CD4-positive, alpha-beta T cell treated with Interleukin-6 for 4 hours (primary cell): ENCODE results near the gene NHP2.

ENCODE experiments used
- DNase-seq: peaks from one replicate; pipeline ENCODE4 v3.0.0-alpha.2; 2020; ENCODE audit warnings: mixed read lengths

Gene NHP2

DNA sequence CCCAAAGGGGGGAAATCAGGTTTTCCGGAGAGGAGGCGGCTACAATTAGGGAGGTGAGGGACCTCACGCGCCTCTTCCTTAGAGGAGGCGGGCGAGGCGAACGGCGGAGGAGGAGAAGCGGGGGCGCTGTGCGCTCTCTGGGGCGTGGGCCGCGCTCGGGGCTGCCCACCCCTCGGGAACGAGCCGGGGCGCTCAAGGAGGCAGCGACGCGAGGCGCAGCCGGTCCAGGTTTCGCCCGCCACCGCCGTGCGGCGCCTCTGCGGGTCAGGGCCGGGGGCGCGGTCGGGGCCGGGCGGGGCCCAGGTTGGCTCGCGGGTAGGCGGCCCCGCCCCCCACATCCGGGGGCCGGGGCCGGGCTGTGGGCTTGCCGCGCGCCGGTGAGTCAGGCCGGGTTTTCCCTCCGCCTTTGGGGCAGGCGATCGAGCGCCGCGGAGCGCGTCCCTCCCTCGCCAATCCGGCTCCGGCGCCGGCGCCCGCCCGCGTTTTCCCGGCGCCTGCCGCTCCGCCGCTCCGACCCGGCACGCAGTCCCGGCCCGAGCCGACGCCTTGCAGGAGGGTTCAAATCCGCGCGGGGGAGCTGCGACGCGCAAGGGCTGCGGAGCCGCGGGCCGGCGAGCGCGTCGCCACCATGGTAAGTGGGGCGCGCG is 40.4 kb downstream of the NHP2 start, which contains the start of gene N4BP3:
TSS of gene N4BP3 (plus strand) at position 392 of the 647 bp plus-strand sequence. CDS start 6,052 bp downstream, outside the sequence.
- peak; percentile 87 for DNase-seq

DNA sequence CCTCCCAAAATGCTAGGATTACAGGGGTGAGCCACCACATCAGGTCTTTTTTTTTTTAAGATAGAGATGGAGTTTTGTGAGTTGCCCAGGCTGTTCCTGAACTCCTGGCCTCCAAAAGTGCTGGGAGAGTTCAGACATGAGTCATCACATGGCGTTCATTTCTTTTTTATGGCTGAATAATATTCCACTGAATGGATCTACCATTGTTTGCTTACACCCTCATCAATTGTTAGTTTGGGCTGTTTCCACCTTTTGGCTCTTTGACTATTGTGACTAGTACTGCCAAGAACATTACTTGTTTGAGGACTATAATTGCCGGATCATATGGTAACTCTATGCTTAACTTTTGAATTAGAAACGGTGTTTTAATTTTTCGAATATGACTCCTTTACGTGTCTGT is 41.1 kb downstream of the NHP2 start:
- no peak for DNase-seq

DNA sequence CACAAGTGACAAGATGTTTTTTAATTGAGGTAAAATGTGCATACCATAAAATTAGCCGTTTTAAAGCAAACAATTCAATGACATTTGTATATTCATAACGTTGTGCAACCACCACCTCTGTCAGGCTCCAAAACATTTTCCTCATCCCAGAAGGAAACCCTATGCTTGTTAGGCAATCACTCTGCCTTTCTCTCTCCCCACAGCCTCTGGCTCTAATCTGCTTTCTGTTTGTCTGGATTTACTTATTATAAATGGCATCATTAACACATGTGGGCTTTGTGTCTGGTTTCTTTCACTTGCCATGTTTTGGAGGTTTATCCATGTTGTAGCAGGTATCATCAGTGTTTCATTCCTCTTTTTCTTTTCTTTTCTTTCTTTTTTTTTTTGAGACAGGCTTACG is 41.8 kb downstream of the NHP2 start:
- DNase-seq, result no peak

DNA sequence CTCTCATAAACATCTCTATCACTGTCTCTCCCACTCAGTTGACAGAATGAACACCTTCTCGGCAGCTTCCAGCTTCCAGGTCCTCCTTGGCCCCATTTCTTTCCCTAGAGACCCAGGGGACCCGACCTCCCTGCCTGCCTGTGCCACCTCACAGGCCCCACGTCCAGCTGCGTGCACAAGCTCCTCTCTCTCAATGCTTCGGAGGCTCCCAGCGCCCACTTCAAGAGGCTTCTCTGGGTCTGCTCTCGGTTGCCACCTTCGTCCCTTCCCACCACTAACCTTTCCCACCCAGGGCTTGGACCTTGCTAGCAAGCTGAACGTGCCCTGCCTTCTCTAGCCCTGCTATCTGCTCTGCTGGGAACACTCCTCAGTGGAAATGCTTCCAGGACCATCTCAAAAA is 43.2 kb downstream of the NHP2 start:
- no peak for DNase-seq

DNA sequence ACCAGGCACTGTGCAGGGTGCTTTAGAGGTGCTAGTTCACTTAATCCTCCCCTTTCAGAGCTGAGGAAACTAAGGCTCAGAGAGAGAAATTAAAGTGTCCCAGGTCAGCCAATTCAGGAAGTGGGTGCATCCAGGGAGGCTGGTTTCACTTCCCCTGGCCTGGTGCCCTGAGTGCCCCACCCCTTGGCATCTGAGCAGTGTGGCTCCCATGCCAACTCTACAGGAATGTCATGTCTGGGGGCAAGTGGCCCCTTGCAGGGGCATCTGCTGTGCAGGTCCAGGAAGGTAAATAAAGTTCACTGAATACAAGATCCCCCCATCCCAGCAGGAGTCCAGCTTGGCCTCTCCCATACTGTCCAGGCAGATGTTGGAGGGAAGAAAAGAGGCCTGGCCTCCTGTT is 44.7 kb downstream of the NHP2 start:
- no peak for DNase-seq

DNA sequence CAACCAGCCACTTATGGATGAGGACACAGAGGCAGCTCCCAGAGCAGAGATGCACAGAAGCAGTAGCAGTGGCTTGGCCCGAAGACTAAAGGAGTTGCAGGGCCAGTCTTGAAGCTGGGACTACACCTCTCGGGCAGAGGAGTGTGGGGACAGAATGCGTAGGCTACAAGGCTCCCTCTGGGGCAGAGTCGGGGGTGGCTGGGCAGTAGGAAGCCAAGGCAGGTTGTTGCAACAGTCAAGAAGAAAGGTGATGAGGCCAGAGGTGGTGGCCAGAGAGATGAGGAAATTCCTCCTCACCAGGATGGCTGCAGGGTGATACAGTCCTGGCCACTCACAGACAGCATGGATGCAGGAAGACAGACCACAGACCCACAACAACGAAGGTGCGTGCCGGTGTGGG is 45.2 kb downstream of the NHP2 start:
- no peak for DNase-seq

DNA sequence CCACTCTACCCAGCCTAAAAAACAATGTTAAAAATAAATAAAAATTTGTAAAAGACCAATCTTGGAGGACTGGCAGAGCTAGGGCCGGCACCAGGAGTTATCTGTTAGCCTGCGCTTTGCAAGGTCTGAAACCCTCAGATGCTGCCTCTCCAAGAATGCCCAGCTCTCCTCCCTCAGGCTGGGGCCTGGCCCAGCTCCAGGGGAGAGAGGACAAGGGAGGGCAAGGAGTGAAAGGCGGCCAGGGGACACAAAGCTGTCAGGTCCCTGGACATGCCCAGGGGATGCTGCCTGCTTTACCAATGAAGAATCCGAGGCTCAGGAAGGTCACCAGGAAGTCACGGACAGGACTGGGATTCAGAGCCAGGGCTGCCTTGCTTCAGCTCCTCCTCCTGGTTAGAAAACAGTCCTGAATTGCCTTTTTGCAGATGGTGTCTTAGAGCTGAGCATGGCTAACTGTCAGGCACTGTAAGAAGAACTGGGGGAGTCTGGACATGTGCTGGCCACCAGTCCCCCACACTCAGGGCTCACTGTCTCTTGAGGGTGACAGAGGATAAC is 45.9 kb downstream of the NHP2 start:
- DNase-seq, result no peak

DNA sequence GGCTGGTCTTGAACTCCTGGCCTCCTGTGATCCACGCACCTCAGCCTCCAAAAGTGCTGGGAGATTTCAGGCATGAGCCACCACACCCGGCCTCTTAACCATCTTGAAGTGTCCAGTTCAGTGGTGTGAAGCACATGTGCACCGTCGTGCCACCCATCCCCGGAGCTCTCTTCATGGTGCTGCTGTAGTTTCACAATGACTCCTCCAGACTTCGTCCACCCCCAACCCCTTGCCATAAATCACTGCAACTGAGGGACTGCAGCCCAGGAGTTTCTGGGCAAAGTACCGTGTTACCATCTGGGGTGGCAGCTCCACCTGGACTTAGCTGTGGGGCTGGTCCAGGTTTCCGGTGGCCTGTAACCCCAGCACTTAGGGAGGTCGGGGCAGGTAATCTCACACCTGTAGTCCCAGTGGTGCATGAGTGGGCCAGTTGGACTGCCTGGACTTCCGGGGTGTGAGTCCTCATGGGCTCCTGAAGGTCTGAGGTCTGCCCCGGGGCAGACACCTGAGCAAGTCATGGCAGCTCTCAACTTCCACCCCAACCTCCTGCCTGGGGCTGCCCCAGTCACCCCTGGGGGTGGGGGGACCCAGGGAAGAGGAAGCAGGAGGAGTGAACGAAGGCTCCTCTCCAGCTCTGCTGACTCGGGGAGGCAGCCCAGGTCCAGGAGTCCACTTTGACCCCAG is 47.0 kb downstream of the NHP2 start:
- no peak for DNase-seq

DNA sequence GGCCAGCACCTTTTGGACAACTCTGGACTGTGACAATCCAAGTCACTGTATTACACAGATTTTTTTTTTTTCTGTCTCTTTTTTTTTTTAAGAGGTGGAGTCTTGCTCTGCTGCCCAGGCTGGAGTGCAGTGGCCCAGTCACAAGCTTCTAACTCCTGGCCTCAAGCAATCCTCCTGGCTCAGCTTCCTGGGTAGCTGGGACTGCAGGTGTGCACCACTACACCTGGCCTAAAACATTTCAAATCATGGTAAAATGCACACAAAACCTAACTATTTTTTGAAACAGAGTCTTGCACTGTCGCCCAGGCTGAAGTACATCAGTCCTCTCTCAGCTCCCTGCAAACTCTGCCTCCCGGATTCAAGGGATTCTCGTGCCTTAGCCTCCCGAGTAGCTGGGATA is 47.6 kb downstream of the NHP2 start:
- DNase-seq, result no peak

DNA sequence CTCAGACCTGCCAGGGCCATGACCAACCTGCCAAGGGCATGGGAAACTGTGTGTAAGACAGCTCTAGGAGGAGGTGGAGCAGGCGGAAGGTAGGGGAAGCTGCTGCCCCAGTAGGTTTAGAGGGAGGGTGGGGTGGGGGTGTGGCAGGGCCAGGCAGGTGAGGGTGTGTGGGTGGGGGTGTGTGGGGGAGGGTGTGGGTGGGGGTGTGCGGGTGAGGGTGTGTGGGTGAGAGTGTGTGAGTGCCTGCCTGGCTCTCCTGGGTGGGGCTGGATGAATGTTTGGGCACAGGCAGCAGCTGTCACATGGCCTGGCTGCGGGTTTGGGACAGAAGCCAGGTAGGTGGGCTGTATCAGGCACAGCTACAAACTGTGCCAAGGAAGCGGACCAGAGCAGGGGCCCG is 49.2 kb downstream of the NHP2 start:
- peak; percentile 41 for DNase-seq

DNA sequence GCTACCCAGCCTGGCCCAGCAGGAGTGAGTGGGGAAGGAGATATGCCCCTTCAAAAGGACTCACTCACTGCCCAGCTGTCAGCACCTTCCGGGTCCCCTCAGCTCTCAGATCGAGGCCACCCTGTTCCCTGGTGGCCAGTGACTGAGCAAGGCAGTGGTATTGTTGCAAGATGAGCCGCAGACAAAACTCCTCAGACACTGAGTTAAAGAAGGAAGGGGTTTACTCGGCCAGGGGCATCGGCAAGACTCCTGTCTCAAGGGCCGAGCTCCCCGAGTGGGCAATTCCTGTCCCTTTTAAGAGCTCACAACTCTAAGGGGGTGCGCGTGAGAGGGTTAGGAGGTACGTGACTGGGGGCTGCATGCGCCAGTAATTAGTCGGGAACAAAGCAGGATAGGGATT is 50.1 kb downstream of the NHP2 start:
- DNase-seq, result no peak
